Upper lobe of left lung (tissue), 6 donors: Measurements from ENCODE around the gene SDK1. TPM values are rescaled to one million over a fixed set of nuclear protein-coding genes. Genes with fewer than 3 reads are reported as not detected.

ENCODE experiments used
- ATAC-seq, 2 donors: fragments of 200-7000 bp; cut with Tn5 transposase; one replicate each; pipeline ENCODE4 v1.9.1; 2022; ENCODE audit warnings: mild to moderate bottlenecking in 2 of 2, moderate library complexity in 2 of 2; ENCODE audit not compliant: low FRiP score in 2 of 2
- DNase-seq, 2 donors: peaks; one replicate each; pipeline ENCODE4 v3.0.0-alpha.2; 2019 to 2020
- H3K27ac ChIP-seq, 4 donors: fragments of 200-600 bp; sonication (generic); one replicate each; pipeline ENCODE4 v1.5.1; 2016 to 2019
- H3K27me3 ChIP-seq, 4 donors: fragments of 200-600 bp; sonication (generic); one replicate each; pipeline ENCODE4 v1.5.1; 2017 to 2019
- H3K36me3 ChIP-seq, 4 donors: fragments of 200-600 bp; sonication (generic); one replicate each; pipeline ENCODE4 v1.5.1; 2016 to 2019
- H3K4me1 ChIP-seq, 4 donors: fragments of 200-600 bp; sonication (generic); one replicate each; pipeline ENCODE4 v1.5.1; 2018 to 2019
- H3K4me3 ChIP-seq, 4 donors: fragments of 200-600 bp; sonication (generic); one replicate each; pipeline ENCODE4 v1.5.1; 2017 to 2019; ENCODE audit warnings: mild to moderate bottlenecking in 2 of 4, moderate library complexity in 1 of 4
- H3K9me3 ChIP-seq, 4 donors: fragments of 200-600 bp; sonication (generic); one replicate each; pipeline ENCODE4 v1.5.1; 2018 to 2019
- EP300 ChIP-seq, 4 donors: sonication (generic); formaldehyde crosslinking; IDR thresholded peaks; one replicate each; pipeline ENCODE4 v1.5.1; 2017; ENCODE audit warnings: antibody characterized with exemption in 4 of 4, control low read depth in 2 of 4
- POLR2A ChIP-seq, 4 donors: fragments of 450-650 bp; IDR thresholded peaks; one replicate each; pipeline ENCODE4 v1.5.1; 2016 to 2017; ENCODE audit warnings: antibody characterized with exemption in 4 of 4, mild to moderate bottlenecking in 2 of 4
- POLR2AphosphoS5 ChIP-seq, 2 donors: sonication (generic); formaldehyde crosslinking; IDR thresholded peaks; one replicate each; pipeline ENCODE4 v1.5.1; 2017; ENCODE audit warnings: antibody characterized with exemption in 2 of 2
- WGBS, 2 donors: methylation state at CpG; one replicate each; pipeline ENCODE4 v1.1.5; 2017 to 2018; 5-methylcytosine and 5-hydroxymethylcytosine counted together
- total RNA-seq, 6 donors: library from RNA; depleted of rRNA in 4 of 6; stranded (reverse); fragments of >200 nt in 4 of 6; gene quantifications; one replicate each; pipeline versions ENCODE4 v1.1.0 to v1.2.1, GENCODE V29; 2016 to 2021
- TF ChIP-seq, protein P1 (sequence below), 6 experiments: fragments of 450-650 bp in 4 of 6; fragments of 200-600 bp in 2 of 6; sonication (generic) in 2 of 6; IDR thresholded peaks; one replicate each; pipeline ENCODE4 v1.5.1; 2016 to 2019; ENCODE audit warnings: antibody characterized with exemption in 6 of 6
- donor health status: DM: no; HTN: no; CAD: no; lungs with moderate emphysema.
- donor health status: DM: no; HTN: yes; CAD: no; lungs with severe emphysema.

The SDK1 gene
- total RNA-seq, 6 donors from 2014 or later: 9.3 to 90.1 (median 11.8) TPM

DNA sequence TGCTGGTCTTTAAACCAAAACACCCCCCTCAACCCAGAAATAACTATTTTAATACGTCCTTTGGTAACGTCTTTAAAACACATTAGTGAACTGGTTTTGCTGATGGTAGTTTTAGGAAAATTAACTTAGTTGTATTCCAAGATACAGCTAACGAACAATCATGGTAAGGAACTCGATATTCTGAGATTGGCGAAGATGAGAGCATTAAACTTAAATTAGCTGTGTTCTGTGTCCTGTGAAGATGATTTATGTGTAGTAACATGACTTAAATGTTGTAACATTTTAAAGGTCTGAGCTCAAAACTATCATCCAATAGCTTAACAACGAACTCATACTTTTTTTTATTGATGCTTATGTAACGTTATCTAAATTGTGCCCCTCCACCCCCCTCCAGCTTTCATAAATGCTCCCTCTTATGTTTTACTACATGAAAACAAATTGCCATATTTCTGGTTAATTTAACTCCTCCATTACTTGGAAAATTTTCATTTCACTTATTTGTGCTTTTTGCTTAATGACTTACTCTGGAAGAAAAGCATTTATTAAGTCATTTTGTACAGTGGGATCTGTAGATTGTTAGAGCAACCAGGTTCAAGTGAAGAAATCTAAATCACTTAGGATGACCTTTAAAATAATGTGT, 1.7 kb downstream of the SDK1 start:
- ATAC-seq (no peak), DNase-seq (no peak)
- peak overlapping the region in 3 of 4 donors; percentile 1 to 52 (median 47) for H3K27ac ChIP-seq
- no peaks in the 10 kb centered on the region for H3K36me3 ChIP-seq
- H3K4me1 ChIP-seq: peaks cover 8 to 22% (median 14%) of the 10 kb centered on the region in 4 donors
- no peaks in the 10 kb centered on the region for H3K9me3 ChIP-seq
- TF ChIP-seq, protein P1, sequence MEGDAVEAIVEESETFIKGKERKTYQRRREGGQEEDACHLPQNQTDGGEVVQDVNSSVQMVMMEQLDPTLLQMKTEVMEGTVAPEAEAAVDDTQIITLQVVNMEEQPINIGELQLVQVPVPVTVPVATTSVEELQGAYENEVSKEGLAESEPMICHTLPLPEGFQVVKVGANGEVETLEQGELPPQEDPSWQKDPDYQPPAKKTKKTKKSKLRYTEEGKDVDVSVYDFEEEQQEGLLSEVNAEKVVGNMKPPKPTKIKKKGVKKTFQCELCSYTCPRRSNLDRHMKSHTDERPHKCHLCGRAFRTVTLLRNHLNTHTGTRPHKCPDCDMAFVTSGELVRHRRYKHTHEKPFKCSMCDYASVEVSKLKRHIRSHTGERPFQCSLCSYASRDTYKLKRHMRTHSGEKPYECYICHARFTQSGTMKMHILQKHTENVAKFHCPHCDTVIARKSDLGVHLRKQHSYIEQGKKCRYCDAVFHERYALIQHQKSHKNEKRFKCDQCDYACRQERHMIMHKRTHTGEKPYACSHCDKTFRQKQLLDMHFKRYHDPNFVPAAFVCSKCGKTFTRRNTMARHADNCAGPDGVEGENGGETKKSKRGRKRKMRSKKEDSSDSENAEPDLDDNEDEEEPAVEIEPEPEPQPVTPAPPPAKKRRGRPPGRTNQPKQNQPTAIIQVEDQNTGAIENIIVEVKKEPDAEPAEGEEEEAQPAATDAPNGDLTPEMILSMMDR (IDR thresholded peaks at IDR 0.05): no peak
- TF ChIP-seq POLR2AphosphoS5 (IDR thresholded peaks at IDR 0.05): no peak
- no peak for TF ChIP-seq EP300 (IDR thresholded peaks at IDR 0.05)
- TF ChIP-seq POLR2A (IDR thresholded peaks at IDR 0.05): no peak
- peak overlapping the region in 3 of 4 donors; percentile 62 to 70 (median 65) for H3K4me3 ChIP-seq
- WGBS, 2 donors: 41 to 42% methylated on average over 7 of the region's 7 CpGs
- H3K27me3 ChIP-seq: peaks cover 0 to 4% (median 0%) of the 10 kb centered on the region in 4 donors

DNA sequence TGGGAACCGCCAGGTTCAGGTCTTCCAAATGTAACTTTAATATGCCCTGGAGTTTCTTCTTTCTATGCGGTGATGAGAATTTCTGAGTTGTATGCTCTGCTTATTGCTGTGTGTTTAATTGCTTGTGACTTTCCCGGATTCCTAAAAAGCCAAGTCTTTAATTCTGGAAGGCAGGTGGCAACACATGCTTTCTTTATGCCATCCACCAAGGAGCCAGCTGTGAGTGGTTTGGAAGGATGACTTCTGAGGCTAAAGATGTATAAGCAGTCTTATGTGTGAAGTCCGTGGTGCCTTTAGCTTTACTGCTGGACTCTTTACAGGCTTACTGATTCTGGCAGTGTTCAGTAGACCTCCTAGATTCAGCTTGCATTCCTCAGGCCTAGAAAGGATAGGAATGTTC, 3.1 kb downstream of the SDK1 start:
- Histone ChIP-seq H3K9me3 (no peaks in the 10 kb centered on the region), H3K36me3 (no peaks in the 10 kb centered on the region), H3K4me1 (peaks cover 8 to 22% (median 14%) of the 10 kb centered on the region in 4 donors), H3K4me3 (no peak overlapping the region), H3K27me3 (peaks cover 0 to 4% (median 0%) of the 10 kb centered on the region in 4 donors), H3K27ac (no peak overlapping the region)
- no peak for TF ChIP-seq EP300 (IDR thresholded peaks at IDR 0.05)
- TF ChIP-seq POLR2AphosphoS5 (IDR thresholded peaks at IDR 0.05): no peak
- TF ChIP-seq, protein P1 (IDR thresholded peaks at IDR 0.05): no peak
- no peak for TF ChIP-seq POLR2A (IDR thresholded peaks at IDR 0.05)
- WGBS, 2 donors: 91 to 99% methylated on average over 4 of the region's 4 CpGs
- ATAC-seq (no peak), DNase-seq (no peak)

DNA sequence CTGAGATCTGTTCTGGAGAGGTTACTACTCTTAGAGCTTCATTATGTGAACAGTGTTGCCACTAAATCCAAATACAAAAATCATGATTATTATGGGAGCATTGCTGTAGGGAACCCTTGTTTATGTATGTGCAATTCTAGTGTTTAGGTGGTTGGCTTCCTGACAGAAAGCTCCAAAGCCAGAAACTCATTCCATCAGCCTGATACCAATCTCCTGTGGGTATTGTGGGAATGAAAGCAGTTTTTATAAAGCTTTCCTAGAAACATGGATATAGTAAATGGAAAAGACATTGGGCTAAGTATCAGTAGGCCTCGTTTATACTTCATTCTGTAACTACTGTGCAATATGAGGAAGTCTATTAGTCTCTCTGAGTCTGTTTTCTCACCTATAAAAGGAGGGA, 6.4 kb downstream of the SDK1 start:
- Histone ChIP-seq H3K4me1 (peaks cover 0 to 4% (median under 1%) of the 10 kb centered on the region in 4 donors), H3K27ac (no peak overlapping the region), H3K36me3 (no peaks in the 10 kb centered on the region), H3K4me3 (no peak overlapping the region), H3K9me3 (no peaks in the 10 kb centered on the region), H3K27me3 (no peaks in the 10 kb centered on the region)
- no peak for TF ChIP-seq POLR2A (IDR thresholded peaks at IDR 0.05)
- TF ChIP-seq, protein P1 (IDR thresholded peaks at IDR 0.05): no peak
- TF ChIP-seq POLR2AphosphoS5 (IDR thresholded peaks at IDR 0.05): no peak
- TF ChIP-seq EP300 (IDR thresholded peaks at IDR 0.05): no peak
- WGBS, 2 donors: 27 to 61% methylated on average over 1 of the region's 1 CpG
- no peak for ATAC-seq
- no peak for DNase-seq

DNA sequence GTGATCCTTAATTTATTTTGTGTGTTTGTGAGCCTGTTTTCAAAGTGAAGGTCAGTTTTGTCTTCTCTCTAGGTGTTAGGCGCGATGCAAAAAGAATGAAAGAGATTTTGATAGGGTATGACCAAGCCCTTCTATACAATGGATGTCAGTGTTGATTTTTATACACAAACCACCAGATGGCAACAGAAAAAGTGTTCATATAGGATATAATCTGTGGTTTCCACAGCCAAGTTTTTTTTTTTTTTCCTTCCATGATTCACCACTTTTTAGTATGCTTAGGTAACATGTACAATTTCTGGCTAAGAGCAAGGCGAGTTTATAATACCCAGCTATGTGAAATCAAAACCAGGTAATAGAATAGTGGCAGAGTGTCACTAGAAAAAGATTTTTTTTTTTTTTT, 8.1 kb downstream of the SDK1 start:
- no peak for DNase-seq
- no peaks in the 10 kb centered on the region for H3K36me3 ChIP-seq
- H3K27ac ChIP-seq: no peak overlapping the region
- no peaks in the 10 kb centered on the region for H3K4me1 ChIP-seq
- 86 to 90% methylated on average over 3 of the region's 3 CpGs for WGBS, 2 donors
- no peak overlapping the region for H3K4me3 ChIP-seq
- TF ChIP-seq EP300 (IDR thresholded peaks at IDR 0.05) (no peak), POLR2AphosphoS5 (IDR thresholded peaks at IDR 0.05) (no peak), POLR2A (IDR thresholded peaks at IDR 0.05) (no peak)
- TF ChIP-seq, protein P1 (IDR thresholded peaks at IDR 0.05): no peak
- H3K27me3 ChIP-seq: no peaks in the 10 kb centered on the region
- no peak for ATAC-seq
- H3K9me3 ChIP-seq: no peaks in the 10 kb centered on the region

DNA sequence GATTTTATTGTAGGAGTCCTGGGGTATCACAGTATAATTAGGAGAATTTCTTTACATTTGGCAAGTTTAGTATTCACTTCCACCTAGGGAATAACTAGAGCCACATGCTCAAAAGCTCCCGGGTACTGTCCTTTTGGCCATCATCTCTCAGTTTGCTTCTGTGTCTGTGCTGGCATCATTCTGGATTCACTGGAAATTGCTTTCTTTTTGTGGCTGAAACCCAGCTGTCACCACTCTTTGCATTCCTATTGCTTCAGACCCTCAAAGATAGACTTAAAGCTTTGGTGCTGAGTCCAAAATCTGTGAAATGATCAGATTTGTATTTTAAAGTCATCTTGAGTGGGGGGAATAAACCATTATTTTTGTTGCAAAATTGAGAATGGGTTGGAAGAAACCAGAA, 8.9 kb downstream of the SDK1 start:
- WGBS, 2 donors: 86 to 96% methylated on average over 1 of the region's 1 CpG
- Histone ChIP-seq H3K4me3 (no peak overlapping the region), H3K4me1 (no peaks in the 10 kb centered on the region), H3K9me3 (no peaks in the 10 kb centered on the region), H3K27me3 (no peaks in the 10 kb centered on the region), H3K36me3 (no peaks in the 10 kb centered on the region), H3K27ac (no peak overlapping the region)
- ATAC-seq (no peak), DNase-seq (no peak)
- no peak for TF ChIP-seq EP300 (IDR thresholded peaks at IDR 0.05)
- no peak for TF ChIP-seq POLR2AphosphoS5 (IDR thresholded peaks at IDR 0.05)
